Stimulated activated naive CD8-positive, alpha-beta T cell treated with anti-CD3 and anti-CD28 coated beads, Interleukin-15, amount 100 ng/mL, for 72 hours (primary cell): ENCODE results near the gene XKRX.

Experiments
- ATAC-seq: fragments of 150-1000 bp; cut with Tn5 transposase; 2 replicates; pipeline ENCODE4 v1.10.0; 2021; ENCODE audit warnings: mild to moderate bottlenecking, moderate library complexity
- DNase-seq, 2 donors: peaks; one replicate each; pipeline ENCODE4 v3.0.0; 2021 to 2022
- H3K27ac Mint-ChIP-seq, 2 donors: one replicate each; pipeline ENCODE4 v1.8.0; 2022; ENCODE audit warnings: mild to moderate bottlenecking in 2 of 2, mixed read lengths in 2 of 2, moderate library complexity in 2 of 2
- H3K27me3 Mint-ChIP-seq: one replicate; pipeline ENCODE4 v1.8.0; 2022; ENCODE audit warnings: mixed read lengths
- H3K4me1 Mint-ChIP-seq: one replicate; pipeline ENCODE4 v1.8.0; 2022; ENCODE audit warnings: mild to moderate bottlenecking, mixed read lengths
- H3K4me3 Mint-ChIP-seq, 2 donors: one replicate each; pipeline ENCODE4 v1.8.0; 2022; ENCODE audit warnings: mild to moderate bottlenecking in 2 of 2, mixed read lengths in 2 of 2, moderate library complexity in 1 of 2
- H3K9me3 Mint-ChIP-seq, 2 donors: one replicate each; pipeline ENCODE4 v1.8.0; 2022; ENCODE audit warnings: mixed read lengths in 2 of 2

The XKRX gene

DNA sequence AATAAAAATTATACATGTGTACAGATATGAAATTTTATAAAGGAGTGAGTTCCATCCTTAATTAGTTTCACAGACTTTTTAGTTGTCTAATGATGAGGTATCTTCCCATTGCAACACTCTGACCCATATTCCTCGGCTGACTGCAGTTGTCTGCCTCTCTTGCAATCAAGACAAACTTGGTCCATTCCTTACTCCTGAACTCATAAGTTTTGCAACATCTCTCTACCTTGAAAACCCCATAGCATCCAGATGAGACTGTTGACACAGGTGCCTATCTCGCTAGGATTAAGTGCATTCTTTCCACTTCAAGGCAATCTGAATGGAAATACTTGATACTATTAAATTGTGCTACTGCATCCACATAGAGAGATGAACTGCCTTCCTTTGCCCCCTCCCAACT is 2.3 kb downstream of the XKRX start:
- Mint-ChIP-seq H3K4me3 (no peak overlapping the region), H3K9me3 (peaks cover 4 to 6% of the 10 kb centered on the region in 2 donors), H3K4me1 (peaks cover 37% of the 10 kb centered on the region), H3K27me3 (no peaks in the 10 kb centered on the region), H3K27ac (no peak overlapping the region)
- DNase-seq (no peak), ATAC-seq (no peak)

- Mint-ChIP-seq H3K4me1 (peaks cover 25% of the 10 kb centered on the region), H3K27me3 (no peaks in the 10 kb centered on the region), H3K27ac (no peak overlapping the region), H3K9me3 (no peaks in the 10 kb centered on the region), H3K4me3 (peak overlapping the region in 1 of 2 donors; percentile 49)
- DNase-seq (no peak), ATAC-seq (no peak)
Observed at GRCh38 chrX:100924375-100924774, 4.3 kb downstream of the XKRX start.

- ATAC-seq = no peak
- H3K4me3 Mint-ChIP-seq = no peak overlapping the region
- no peak overlapping the region for H3K27ac Mint-ChIP-seq
- H3K4me1 Mint-ChIP-seq = no peaks in the 10 kb centered on the region
- H3K9me3 Mint-ChIP-seq = no peaks in the 10 kb centered on the region
- no peaks in the 10 kb centered on the region for H3K27me3 Mint-ChIP-seq
- no peak for DNase-seq
Observed at GRCh38 chrX:100915562-100915961, 13.2 kb downstream of the XKRX start.

DNA sequence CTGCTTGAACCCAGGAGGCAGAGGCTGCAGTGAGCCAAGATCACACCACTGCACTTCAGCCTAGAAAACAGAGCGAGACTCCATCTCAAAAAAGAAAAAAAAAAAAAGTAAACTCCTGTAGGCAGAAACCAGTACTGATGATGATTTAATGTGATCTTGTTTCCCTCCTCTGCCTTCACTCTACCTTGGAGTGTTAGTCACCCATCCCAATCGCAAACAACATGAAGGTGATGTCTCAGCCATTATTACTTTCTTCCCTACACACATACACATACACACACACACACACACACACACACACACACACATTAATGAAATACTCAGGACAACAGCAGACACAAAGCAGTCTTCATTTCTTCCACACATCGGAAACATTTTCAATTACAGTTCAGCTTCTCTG is 15.6 kb downstream of the XKRX start:
- no peak overlapping the region for H3K27ac Mint-ChIP-seq
- no peak for DNase-seq

DNA sequence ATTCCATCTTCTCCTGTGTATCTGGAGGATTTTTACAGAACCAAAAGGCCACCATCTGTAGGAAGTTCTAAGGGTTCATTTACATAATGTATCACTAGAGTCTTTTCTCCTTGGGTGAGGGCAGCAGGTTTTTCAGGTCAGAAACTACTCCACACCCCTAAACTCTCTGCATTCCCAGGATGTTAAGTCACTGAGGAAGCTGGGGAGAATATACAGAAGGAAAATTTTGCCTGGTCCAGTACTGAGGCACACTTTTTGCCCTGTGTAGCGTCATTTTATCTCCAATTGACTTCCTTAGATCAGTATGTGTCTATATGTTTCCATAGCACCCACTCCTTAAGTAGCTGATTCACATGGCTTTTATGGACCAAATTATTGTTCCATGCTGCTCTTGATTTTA is 17.0 kb downstream of the XKRX start:
- Mint-ChIP-seq H3K27ac (no peak overlapping the region), H3K9me3 (no peaks in the 10 kb centered on the region), H3K4me1 (no peaks in the 10 kb centered on the region), H3K27me3 (no peaks in the 10 kb centered on the region), H3K4me3 (no peak overlapping the region)
- no peak for DNase-seq
- ATAC-seq = no peak

More for the DNA sequence above, 15.6 kb downstream of the XKRX start:
- H3K27me3 Mint-ChIP-seq = no peaks in the 10 kb centered on the region
- ATAC-seq = no peak
- no peaks in the 10 kb centered on the region for H3K9me3 Mint-ChIP-seq
- no peak overlapping the region for H3K4me3 Mint-ChIP-seq
- H3K4me1 Mint-ChIP-seq = no peaks in the 10 kb centered on the region

DNA sequence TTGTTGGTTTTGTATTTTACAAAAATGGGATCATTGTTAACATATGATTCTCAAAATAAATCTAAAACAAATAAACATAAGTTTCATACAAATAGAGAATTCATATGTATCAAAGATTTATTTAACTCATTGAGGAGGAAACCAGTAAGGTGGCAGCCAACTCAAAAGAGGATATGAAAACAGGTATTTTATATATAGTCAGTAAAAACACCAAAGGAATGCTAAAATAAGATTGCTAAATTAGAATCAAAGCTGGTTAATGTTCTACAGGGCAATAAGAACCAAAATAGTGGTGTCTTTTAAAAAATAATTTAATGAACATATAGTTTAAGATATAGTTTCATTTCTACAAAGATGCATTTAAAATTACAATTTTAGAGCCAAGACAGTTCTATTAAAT is 23.1 kb downstream of the XKRX start:
- H3K27me3 Mint-ChIP-seq = no peaks in the 10 kb centered on the region
- no peaks in the 10 kb centered on the region for H3K9me3 Mint-ChIP-seq
- ATAC-seq = no peak
- no peak overlapping the region for H3K27ac Mint-ChIP-seq
- no peaks in the 10 kb centered on the region for H3K4me1 Mint-ChIP-seq
- no peak for DNase-seq
- H3K4me3 Mint-ChIP-seq = no peak overlapping the region

DNA sequence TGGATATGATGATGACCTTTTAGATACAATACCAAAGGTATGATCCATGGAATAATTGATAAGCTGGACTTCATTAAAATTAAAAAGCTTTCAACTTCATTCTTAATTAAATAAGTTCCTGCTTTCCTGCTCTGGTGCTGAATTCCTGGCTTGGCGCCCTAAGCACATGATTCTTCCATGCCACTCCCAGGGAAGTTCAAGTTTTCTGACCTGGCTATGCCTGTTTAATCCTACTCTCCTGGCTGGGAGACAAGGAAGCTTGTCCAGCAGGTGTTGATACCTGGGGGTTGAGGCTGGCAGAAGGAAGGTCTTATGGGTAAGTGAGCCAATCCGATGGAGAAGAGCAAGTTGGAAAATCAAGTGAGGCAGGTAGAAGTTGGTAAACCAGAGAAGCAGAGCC is 24.3 kb downstream of the XKRX start:
- no peak overlapping the region for H3K27ac Mint-ChIP-seq

DNA sequence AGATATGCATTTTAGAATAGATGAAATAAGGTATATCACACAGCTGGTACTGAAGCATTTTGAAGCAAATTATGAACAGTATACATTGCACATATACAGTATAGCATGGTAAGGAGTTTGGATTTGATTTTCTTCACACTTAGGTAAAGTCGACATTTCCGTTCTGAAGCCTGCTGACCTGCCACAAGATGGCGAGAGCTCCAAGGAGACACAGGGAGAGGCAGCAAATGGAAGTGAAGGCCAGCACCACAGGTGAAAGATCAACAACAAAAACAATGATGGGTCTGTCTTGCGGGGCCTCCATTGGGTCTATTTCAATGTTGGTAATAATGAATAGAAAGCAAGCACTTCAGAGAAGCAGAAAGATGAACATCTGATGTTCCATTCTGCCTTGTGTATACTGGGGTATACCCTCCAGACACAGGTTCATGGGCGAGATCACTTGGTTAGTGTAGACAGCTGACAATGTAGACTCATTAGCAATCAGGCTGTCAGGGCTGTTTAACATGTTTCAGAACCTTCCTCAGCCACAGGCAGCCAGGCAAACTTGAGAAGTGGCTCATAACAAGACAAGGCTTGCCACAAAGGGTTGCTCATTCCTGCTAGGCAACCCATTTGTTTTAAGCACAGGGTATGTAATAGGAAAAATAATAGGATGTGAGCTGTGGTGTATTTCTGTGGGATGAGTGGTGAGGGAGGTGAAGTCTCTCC is 33.2 kb downstream of the XKRX start:
- H3K27ac Mint-ChIP-seq = no peak overlapping the region
- peak; percentile 53 for ATAC-seq
- H3K9me3 Mint-ChIP-seq = no peaks in the 10 kb centered on the region
- no peak overlapping the region for H3K4me3 Mint-ChIP-seq
- H3K27me3 Mint-ChIP-seq = no peaks in the 10 kb centered on the region
- DNase-seq = peak; percentile 7 to 20
- H3K4me1 Mint-ChIP-seq = no peaks in the 10 kb centered on the region

More for the DNA sequence above, 24.3 kb downstream of the XKRX start:
- Mint-ChIP-seq H3K4me3 (no peak overlapping the region), H3K27me3 (no peaks in the 10 kb centered on the region), H3K9me3 (no peaks in the 10 kb centered on the region), H3K4me1 (no peaks in the 10 kb centered on the region)
- ATAC-seq (no peak), DNase-seq (no peak)

DNA sequence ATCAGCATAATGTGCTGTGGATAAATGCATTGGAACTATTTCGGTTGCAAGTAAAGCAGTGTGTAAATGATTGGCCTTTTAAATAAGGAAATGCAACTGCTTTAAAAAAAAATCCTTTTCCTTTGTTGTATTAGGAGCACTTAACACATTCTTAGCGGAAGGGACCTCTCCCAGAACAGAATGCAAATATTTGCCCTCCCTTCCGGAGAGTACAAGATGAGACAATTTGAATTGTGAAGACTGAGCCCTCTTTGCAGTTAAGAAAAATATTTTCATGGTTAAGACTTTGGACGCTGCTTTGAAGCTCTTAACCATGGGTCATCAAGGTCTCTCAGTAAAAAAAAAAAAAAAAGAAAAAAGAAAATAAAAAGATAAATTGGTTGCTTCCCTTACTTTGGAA is 45.1 kb downstream of the XKRX start:
- ATAC-seq = no peak
- peaks cover 5% of the 10 kb centered on the region for H3K4me1 Mint-ChIP-seq
- no peak overlapping the region for H3K27ac Mint-ChIP-seq

DNA sequence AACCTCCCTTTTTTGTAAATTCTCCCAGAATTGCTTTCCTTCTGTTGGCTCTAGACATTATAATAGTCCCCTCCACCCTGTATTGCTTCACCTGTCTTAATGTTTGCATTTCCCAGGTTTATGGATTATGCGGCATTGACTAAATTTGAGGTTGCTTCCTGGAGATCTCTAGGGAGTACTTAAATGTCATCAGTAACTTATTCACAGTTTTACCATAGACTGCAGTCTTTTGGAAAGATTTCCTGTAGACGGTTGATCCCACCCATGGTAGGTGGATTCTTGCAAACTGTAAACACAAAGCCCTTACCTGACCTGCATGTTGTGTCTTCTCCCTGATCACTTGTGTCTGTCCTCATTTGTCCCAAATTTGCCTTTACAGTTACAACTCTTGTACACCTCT is 48.3 kb downstream of the XKRX start:
- Mint-ChIP-seq H3K4me1 (peaks cover 5% of the 10 kb centered on the region), H3K9me3 (no peaks in the 10 kb centered on the region), H3K4me3 (no peak overlapping the region), H3K27ac (no peak overlapping the region), H3K27me3 (no peaks in the 10 kb centered on the region)
- no peak for ATAC-seq
- DNase-seq = no peak

More for the DNA sequence above, 45.1 kb downstream of the XKRX start:
- Mint-ChIP-seq H3K27me3 (no peaks in the 10 kb centered on the region), H3K4me3 (no peak overlapping the region), H3K9me3 (no peaks in the 10 kb centered on the region)
- no peak for DNase-seq

DNA sequence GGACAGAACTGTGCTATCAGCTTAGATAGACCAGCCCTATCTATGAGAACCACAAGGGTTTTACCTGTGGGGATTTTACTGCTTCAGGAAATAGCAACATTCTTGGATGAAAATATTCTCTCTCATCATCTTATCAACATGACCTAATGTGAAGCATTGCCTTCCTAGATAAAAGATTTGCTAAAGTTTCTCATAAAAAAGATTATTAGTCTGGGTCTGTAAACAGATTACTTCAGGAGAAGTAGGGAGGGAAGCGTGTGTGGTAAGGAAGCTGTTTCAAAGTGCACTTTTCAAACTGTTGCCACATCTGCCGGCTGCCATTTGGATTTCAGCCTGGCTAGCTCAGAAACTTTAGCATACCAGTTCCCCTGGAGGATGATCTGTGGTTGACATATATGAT is 54.4 kb downstream of the XKRX start, which contains the start of gene NOX1:
TSS of gene NOX1 (minus strand) at position 35 of the 400 bp plus-strand sequence. CDS start 220 bp downstream, outside the sequence.
- DNase-seq = no peak
- no peaks in the 10 kb centered on the region for H3K4me1 Mint-ChIP-seq
- no peak within 1 kb of the TSS for H3K4me3 Mint-ChIP-seq
- ATAC-seq = no peak
- no peak within 1 kb of the TSS for H3K27ac Mint-ChIP-seq
- H3K27me3 Mint-ChIP-seq = peaks cover 8% of the 10 kb centered on the region
- H3K9me3 Mint-ChIP-seq = no peaks in the 10 kb centered on the region

DNA sequence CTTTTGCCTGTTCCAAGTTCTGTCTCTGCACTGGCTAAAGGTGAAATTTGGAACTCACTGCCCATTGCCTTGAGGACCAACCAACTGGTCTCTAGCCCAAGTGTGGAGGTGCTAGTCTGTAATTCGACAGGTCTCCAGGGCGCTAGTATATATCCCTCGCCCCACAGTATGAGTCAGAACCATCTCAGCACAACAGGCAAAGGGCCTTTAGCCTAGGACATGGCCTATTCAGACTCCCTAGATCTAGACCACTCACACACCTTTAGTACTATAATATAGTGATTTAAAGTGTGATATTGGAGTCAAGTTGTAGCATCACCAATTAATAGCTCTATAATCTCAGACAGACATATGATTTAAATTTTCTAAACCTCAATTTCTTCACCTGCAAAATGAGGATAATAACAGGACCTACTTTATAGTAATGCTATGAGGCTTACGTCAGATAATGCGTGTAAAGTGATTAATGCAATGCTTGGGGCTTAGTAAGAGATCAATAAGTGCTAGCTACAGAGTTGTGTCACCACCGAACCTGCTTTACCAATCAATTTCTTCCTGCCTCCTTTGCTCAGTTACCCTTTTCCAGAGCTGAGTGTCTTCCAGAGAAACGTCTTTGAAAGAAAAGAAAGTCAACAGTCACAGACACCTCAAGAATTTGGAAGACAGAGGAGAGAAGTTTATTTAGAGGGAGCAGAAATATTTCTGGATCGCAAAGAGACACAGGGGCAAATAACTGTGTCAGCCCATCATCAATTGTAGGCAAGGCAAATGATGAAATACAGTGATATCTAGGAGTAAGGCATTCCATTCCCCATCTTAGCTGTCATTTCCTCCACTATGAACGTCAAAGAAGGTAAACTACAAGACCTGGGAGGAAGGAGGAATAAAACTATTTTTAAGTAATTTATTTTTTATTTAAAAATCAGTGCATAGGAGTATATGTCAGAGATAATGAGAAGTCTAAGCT is 56.8 kb downstream of the XKRX start:
- ATAC-seq (no peak), DNase-seq (no peak)
- Mint-ChIP-seq H3K4me3 (no peak overlapping the region), H3K4me1 (no peaks in the 10 kb centered on the region), H3K27me3 (peaks cover 8% of the 10 kb centered on the region), H3K9me3 (no peaks in the 10 kb centered on the region), H3K27ac (no peak overlapping the region)

DNA sequence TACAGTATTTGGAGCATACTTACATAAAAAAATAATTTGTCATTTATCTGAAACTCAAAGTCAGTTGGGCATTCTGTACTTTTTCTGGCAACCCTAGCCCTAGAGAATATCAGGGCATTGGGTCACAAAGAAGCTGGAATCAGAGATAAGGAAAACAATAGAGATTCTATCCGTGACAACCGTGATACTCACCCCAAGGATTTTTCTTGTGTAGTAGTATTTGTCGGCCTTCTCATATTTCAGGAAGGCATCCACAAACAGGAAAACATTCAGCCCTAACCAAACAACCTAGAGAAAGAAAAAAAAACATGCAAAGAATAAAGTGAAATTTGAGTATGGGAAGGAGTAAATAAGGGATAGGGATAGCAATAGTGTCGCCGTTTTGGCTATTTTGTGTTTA is 58.2 kb downstream of the XKRX start:
- Mint-ChIP-seq H3K4me1 (no peaks in the 10 kb centered on the region), H3K4me3 (no peak overlapping the region), H3K9me3 (no peaks in the 10 kb centered on the region), H3K27me3 (peaks cover 8% of the 10 kb centered on the region), H3K27ac (no peak overlapping the region)
- DNase-seq = no peak
- ATAC-seq = no peak

GRCh38 chrX:100868273-100868672 is 60.4 kb downstream of the XKRX start:
- no peak overlapping the region for H3K27ac Mint-ChIP-seq
- H3K27me3 Mint-ChIP-seq = peaks cover 7% of the 10 kb centered on the region
- H3K4me3 Mint-ChIP-seq = no peak overlapping the region
- H3K4me1 Mint-ChIP-seq = no peaks in the 10 kb centered on the region
- ATAC-seq = no peak
- DNase-seq = no peak
- H3K9me3 Mint-ChIP-seq = no peaks in the 10 kb centered on the region

DNA sequence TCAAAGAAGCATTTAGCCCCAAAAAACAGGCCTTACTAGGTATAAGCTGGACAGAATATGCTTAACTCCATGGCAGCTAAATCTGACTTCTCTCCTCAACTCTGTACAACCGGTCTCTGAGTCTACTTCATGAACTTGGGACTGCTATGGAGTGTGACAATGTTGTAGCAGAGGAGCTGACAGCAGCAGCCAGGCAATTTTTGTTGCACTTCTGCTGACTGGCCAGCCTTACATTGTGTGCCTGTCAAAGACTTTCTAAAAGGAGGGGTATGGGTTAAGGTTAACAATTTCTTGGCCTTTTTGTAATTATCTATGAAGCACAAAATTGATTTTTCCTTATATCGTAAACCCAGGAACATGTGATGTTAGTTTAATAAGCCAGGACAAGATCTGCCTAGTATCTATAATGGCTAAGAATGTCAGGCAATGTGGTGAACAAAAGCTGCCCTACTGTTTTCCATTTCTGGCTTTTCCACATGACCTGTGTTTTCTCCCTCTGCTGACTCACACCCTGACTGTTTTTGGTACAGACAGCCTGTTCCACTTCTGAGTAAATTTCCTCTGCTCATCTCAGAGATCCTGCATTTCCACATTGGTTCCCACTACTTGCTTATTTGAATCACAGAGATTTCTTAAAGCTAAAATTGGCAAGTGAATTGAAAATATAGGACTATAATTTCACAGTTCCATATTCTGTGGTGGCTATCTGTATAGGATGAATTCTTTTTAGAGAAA is 63.9 kb downstream of the XKRX start:
- DNase-seq (no peak), ATAC-seq (no peak)
- H3K4me1 Mint-ChIP-seq = no peaks in the 10 kb centered on the region
- H3K27me3 Mint-ChIP-seq = no peaks in the 10 kb centered on the region
- no peak overlapping the region for H3K27ac Mint-ChIP-seq
- no peak overlapping the region for H3K4me3 Mint-ChIP-seq
- H3K9me3 Mint-ChIP-seq = no peaks in the 10 kb centered on the region
